B cell (primary cell): ENCODE results near the gene MYL6. TPM values are rescaled to one million over a fixed set of nuclear protein-coding genes. Genes with fewer than 3 reads are reported as not detected.
A peak's percentile ranks its signal among the peaks of the same experiment; 100 is the strongest.

Source experiments
- ATAC-seq: fragments of 200-7000 bp; cut with Tn5 transposase; one replicate; pipeline ENCODE4 v1.10.0; 2021; ENCODE audit warnings: low read depth, mild to moderate bottlenecking, moderate number of reproducible peaks, moderate library complexity
- CTCF ChIA-PET: fragments of 350-600 bp; sonication (Branson Sonifier 250); formaldehyde crosslinking; loops from one replicate; lab custom pipeline; 2021; ENCODE audit warnings: antibody characterized with exemption, inconsistent platforms; lab: Charles Lee
- POLR2A ChIA-PET: fragments of 350-600 bp; sonication (Branson Sonifier 250); formaldehyde crosslinking; loops from one replicate; lab custom pipeline; 2021; ENCODE audit warnings: antibody characterized with exemption; lab: Charles Lee
- DNase-seq: peaks from one replicate; pipeline ENCODE4 v3.0.0; 2013
- H2AFZ ChIP-seq: 2 replicates; pipeline ENCODE4 v1.6.1; 2012; ENCODE audit warnings: mild to moderate bottlenecking, low read depth, low read length; ENCODE audit not compliant: insufficient read depth, poor library complexity, severe bottlenecking
- H3K27ac ChIP-seq, 2 donors: 1 replicate in 1 of 2; 2 replicates in 1 of 2; pipeline ENCODE4 v1.5.1; 2012 to 2013; ENCODE audit warnings: low read length in 2 of 2, mild to moderate bottlenecking in 2 of 2, moderate library complexity in 1 of 2
- H3K27me3 ChIP-seq, 4 experiments: fragments of 200-600 bp in 1 of 4; sonication (generic) in 1 of 4; replicated peaks in 1 of 4; 1 replicate in 2 of 4; 2 replicates in 2 of 4; pipeline versions ENCODE4 v1.6.1 to v1.7.0; 2013 to 2016; ENCODE audit warnings: low read length in 3 of 4, mild to moderate bottlenecking in 2 of 4, mixed read lengths in 1 of 4, moderate library complexity in 1 of 4; ENCODE audit not compliant: insufficient read depth in 4 of 4, control insufficient read depth in 3 of 4; ENCODE audit errors: control extremely low read depth in 1 of 4
- H3K36me3 ChIP-seq, 2 experiments: replicated peaks in 1 of 2; 1 replicate in 1 of 2; 2 replicates in 1 of 2; pipeline versions ENCODE4 v1.6.1 to v1.7.1; 2013; ENCODE audit warnings: low read length in 1 of 2; ENCODE audit not compliant: insufficient read depth in 2 of 2, control insufficient read depth in 1 of 2; ENCODE audit errors: control extremely low read depth in 1 of 2, extremely low read depth in 1 of 2
- H3K4me1 ChIP-seq, 2 donors: fragments of 200-600 bp in 1 of 2; sonication (generic) in 1 of 2; 1 replicate in 1 of 2; 2 replicates in 1 of 2; pipeline versions ENCODE4 v1.5.1 to v1.6.1; 2013 to 2017; ENCODE audit warnings: low read length in 2 of 2; ENCODE audit not compliant: control insufficient read depth in 2 of 2, insufficient read depth in 2 of 2
- H3K4me2 ChIP-seq: replicated peaks from 2 replicates; pipeline ENCODE3; 2012; ENCODE audit warnings: mild to moderate bottlenecking, low read depth, low read length; ENCODE audit not compliant: poor library complexity, severe bottlenecking
- H3K4me3 ChIP-seq, 5 experiments: fragments of 200-600 bp in 1 of 5; sonication (generic) in 1 of 5; 1 replicate in 3 of 5; 2 replicates in 2 of 5; pipeline versions ENCODE4 v1.5.1 to v1.7.0; 2011 to 2016; ENCODE audit warnings: low read length in 4 of 5, mild to moderate bottlenecking in 4 of 5, low read depth in 2 of 5, control low read depth in 1 of 5, moderate library complexity in 1 of 5; ENCODE audit not compliant: insufficient read depth in 1 of 5; ENCODE audit errors: control extremely low read depth in 1 of 5, extremely low read depth in 1 of 5
- H3K79me2 ChIP-seq: fragments of 200-600 bp; sonication (generic); one replicate; pipeline ENCODE4 v1.6.0; 2016; ENCODE audit warnings: low read length; ENCODE audit not compliant: control insufficient read depth, insufficient read depth
- H3K9ac ChIP-seq: fragments of 200-600 bp; sonication (generic); 2 replicates; pipeline ENCODE4 v1.6.1; 2017; ENCODE audit warnings: mild to moderate bottlenecking, low read length, moderate library complexity
- H3K9me3 ChIP-seq, 3 donors: one replicate each; pipeline versions ENCODE4 v1.6.1 to v1.7.1; 2013; ENCODE audit warnings: low read length in 2 of 3; ENCODE audit not compliant: control insufficient read depth in 2 of 3, insufficient read depth in 1 of 3; ENCODE audit errors: control extremely low read depth in 1 of 3
- H4K20me1 ChIP-seq: 2 replicates; pipeline ENCODE4 v1.6.0; 2012; ENCODE audit warnings: mild to moderate bottlenecking, low read length; ENCODE audit not compliant: insufficient read depth, control insufficient read depth, poor library complexity, severe bottlenecking
- H3K27ac Mint-ChIP-seq: one replicate; pipeline ENCODE4 v1.8.0; 2021; ENCODE audit warnings: mixed read lengths
- H3K27me3 Mint-ChIP-seq: one replicate; pipeline ENCODE4 v1.8.0; 2021; ENCODE audit warnings: mixed read lengths
- H3K4me1 Mint-ChIP-seq: one replicate; pipeline ENCODE4 v1.8.0; 2021; ENCODE audit warnings: mixed read lengths
- H3K4me3 Mint-ChIP-seq: one replicate; pipeline ENCODE4 v1.8.0; 2021; ENCODE audit warnings: mixed read lengths
- H3K9me3 Mint-ChIP-seq: one replicate; pipeline ENCODE4 v1.8.0; 2022; ENCODE audit warnings: mixed read lengths; ENCODE audit not compliant: insufficient read depth
- CTCF ChIP-seq: fragments of 200-600 bp; IDR thresholded peaks from one replicate; pipeline ENCODE4 v1.8.0; 2022; ENCODE audit warnings: antibody characterized with exemption, mild to moderate bottlenecking
- EZH2 ChIP-seq: IDR thresholded peaks from 2 replicates; pipeline ENCODE4 v1.6.1; 2012; ENCODE audit warnings: borderline replicate concordance, low read depth, mild to moderate bottlenecking, moderate library complexity, low read length; ENCODE audit not compliant: insufficient read depth, poor library complexity, severe bottlenecking
- WGBS: methylation state at CpG from one replicate; pipeline ENCODE4 v1.1.5; 2013; ENCODE audit warnings: missing lambda C conversion rate; ENCODE audit not compliant: insufficient coverage; 5-methylcytosine and 5-hydroxymethylcytosine counted together
- intact Hi-C: fragments of 100-400 bp; cut with micrococcal nuclease; formaldehyde crosslinking; loops from one replicate; pipeline ENCODE4 v1.10.0; 2022
- polyA plus RNA-seq: library from polyadenylated mRNA; depleted of rRNA; stranded (reverse); fragments of >200 nt; gene quantifications from 2 replicates; pipeline ENCODE4 v1.2.3, GENCODE V29; 2012
- total RNA-seq, 2 donors: library from RNA; stranded (reverse); fragments of 120-200 nt in 1 of 2; gene quantifications; 1 replicate in 1 of 2; 2 replicates in 1 of 2; pipeline versions ENCODE4 v1.2.3 to v1.2.4, GENCODE V29; 2013 to 2022

Gene MYL6
- total and polyA plus RNA-seq, 2 donors (not counting 1 experiment from before 2014, with no cell fraction given): 675 to 711 TPM

- H3K36me3 ChIP-seq: peaks cover 2 to 46% of the 10 kb centered on the region in 2 experiments
- peak overlapping the region; percentile 83 for H3K4me2 ChIP-seq
- POLR2A ChIA-PET: interaction anchor here (0.6 to 4.1 kb wide), 5 partner anchors 30 to 63 kb away, joined by 3 to 44 read pairs (median 4); partner anchors contain the start of genes ESYT1, RNF41 and SMARCC2
Observed at GRCh38 chr12:56158926-56159461, 835 bp downstream of the MYL6 start.

More at GRCh38 chr12:56158926-56159461, 835 bp downstream of the MYL6 start:
- Histone ChIP-seq H3K9me3 (no peaks in the 10 kb centered on the region), H3K4me1 (peaks cover 20 to 38% of the 10 kb centered on the region in 2 donors), H3K9ac (peak overlapping the region; percentile 89), H3K27ac (peak overlapping the region; percentile 88 to 97), H3K4me3 (peak overlapping the region; percentile 80 to 97 (median 94)), H2AFZ (peak overlapping the region; percentile 64), H3K27me3 (no peaks in the 10 kb centered on the region), H4K20me1 (peaks cover 14% of the 10 kb centered on the region), H3K79me2 (peaks cover 64% of the 10 kb centered on the region)
- TF ChIP-seq EZH2 (no peak), CTCF (no peak)
- intact Hi-C loops: loop anchor here (1.0 to 10.0 kb wide), 5 partner anchors 30 to 916 kb away; partner anchors contain the start of genes NEMP1, RNF41, RPL41 and SMARCC2
- WGBS: 6% methylated on average over 2 of the region's 6 CpGs
- peak; percentile 44 for DNase-seq
- H3K27me3 Mint-ChIP-seq: no peaks in the 10 kb centered on the region
- peak overlapping the region; percentile 97 for H3K27ac Mint-ChIP-seq
- H3K4me3 Mint-ChIP-seq: peak overlapping the region; percentile 96
- no peaks in the 10 kb centered on the region for H3K9me3 Mint-ChIP-seq
- CTCF ChIA-PET: interaction anchor here (0.5 to 3.4 kb wide), 10 partner anchors 29 to 1544 kb away, joined by 3 to 17 read pairs (median 4); partner anchors contain the start of genes ANKRD52, ESYT1, RNF41 and SMARCC2
- peaks cover 42% of the 10 kb centered on the region for H3K4me1 Mint-ChIP-seq
- no peak for ATAC-seq
